HG03097 (cell line): ENCODE data around the gene NUP58.

Experiments used
- ATAC-seq: cut with Tn5 transposase; IDR thresholded peaks from one replicate; pipeline ENCODE4 v1.9.1; 2021; ENCODE audit not compliant: unreplicated experiment, low FRiP score

NUP58 gene

GRCh38 chr13:25301347-25302113 is at the start of gene NUP58:
NUP58 (plus strand) TSS chr13:25301625; CDS start chr13:25301774, 149 bp downstream.
- peak; percentile 97 for ATAC-seq

GRCh38 chr13:25252225-25252624 is 49.2 kb upstream of the NUP58 start:
- ATAC-seq, result no peak

GRCh38 chr13:25252752-25253151 is 48.7 kb upstream of the NUP58 start:
- no peak for ATAC-seq

- no peak for ATAC-seq
These were observed 47.7 kb upstream of the NUP58 start for GRCh38 chr13:25253702-25254101.

- no peak for ATAC-seq
These were observed 39.2 kb upstream of the NUP58 start for GRCh38 chr13:25262261-25262660.

GRCh38 chr13:25266706-25267105 is 34.7 kb upstream of the NUP58 start:
- ATAC-seq, result no peak

GRCh38 chr13:25267715-25268114 is 33.7 kb upstream of the NUP58 start:
- ATAC-seq, result no peak

- ATAC-seq, result no peak
These were observed 32.9 kb upstream of the NUP58 start for GRCh38 chr13:25268561-25268960.

GRCh38 chr13:25276748-25277147 is 24.7 kb upstream of the NUP58 start:
- ATAC-seq, result no peak

GRCh38 chr13:25280396-25280795 is 21.0 kb upstream of the NUP58 start:
- ATAC-seq, result no peak

GRCh38 chr13:25281193-25281934 is 20.1 kb upstream of the NUP58 start:
- ATAC-seq, result peak; percentile 60

- ATAC-seq, result peak; percentile 35
These were observed 19.5 kb upstream of the NUP58 start for GRCh38 chr13:25281935-25282332.

- ATAC-seq, result peak; percentile 22
These were observed 15.0 kb upstream of the NUP58 start for GRCh38 chr13:25286308-25286968.

GRCh38 chr13:25286969-25287961 is 14.2 kb upstream of the NUP58 start, which contains the start of gene MTMR6:
MTMR6 (minus strand) TSS chr13:25287488; CDS start chr13:25287247, 241 bp downstream.
- ATAC-seq, result peak; percentile 97

- ATAC-seq, result no peak
These were observed 12.5 kb upstream of the NUP58 start for GRCh38 chr13:25288966-25289365.

- no peak for ATAC-seq
These were observed 9.7 kb upstream of the NUP58 start for GRCh38 chr13:25291691-25292090.

GRCh38 chr13:25292301-25292700 is 9.1 kb upstream of the NUP58 start:
- no peak for ATAC-seq

- no peak for ATAC-seq
These were observed 6.2 kb upstream of the NUP58 start for GRCh38 chr13:25295228-25295627.

- no peak for ATAC-seq
These were observed 5.7 kb upstream of the NUP58 start for GRCh38 chr13:25295701-25296100.

- ATAC-seq, result peak; percentile 16
These were observed 521 bp upstream of the NUP58 start for GRCh38 chr13:25300861-25301346.
